Peyer's patch (tissue), 4 donors: ENCODE measurements around the gene ACADVL. TPM values are rescaled to one million over a fixed set of nuclear protein-coding genes. Genes with fewer than 3 reads are reported as not detected.

Source experiments
- DNase-seq, 3 donors: peaks; one replicate each; pipeline ENCODE4 v3.0.0-alpha.2; 2017 to 2019
- H3K27ac ChIP-seq, 4 donors: fragments of 200-600 bp; sonication (generic); one replicate each; pipeline ENCODE4 v1.5.1; 2016 to 2019
- H3K27me3 ChIP-seq, 2 donors: fragments of 200-600 bp; sonication (generic); one replicate each; pipeline ENCODE4 v1.5.1; 2019
- H3K36me3 ChIP-seq, 3 donors: fragments of 200-600 bp; sonication (generic); one replicate each; pipeline ENCODE4 v1.5.1; 2016 to 2019
- H3K4me1 ChIP-seq, 4 donors: fragments of 200-600 bp; sonication (generic); one replicate each; pipeline ENCODE4 v1.5.1; 2016 to 2019
- H3K4me3 ChIP-seq, 4 donors: fragments of 200-600 bp; sonication (generic); 1 replicate in 3 of 4; 2 replicates in 1 of 4; pipeline ENCODE4 v1.5.1; 2016 to 2019; ENCODE audit warnings: mild to moderate bottlenecking in 1 of 4
- H3K9me3 ChIP-seq, 4 donors: fragments of 200-600 bp; sonication (generic); one replicate each; pipeline ENCODE4 v1.5.1; 2016 to 2019; ENCODE audit warnings: mild to moderate bottlenecking in 1 of 4
- CTCF ChIP-seq, 6 experiments: fragments of 450-650 bp in 4 of 6; fragments of 200-600 bp in 2 of 6; sonication (generic) in 1 of 6; IDR thresholded peaks; one replicate each; pipeline ENCODE4 v1.5.1; 2017 to 2019; ENCODE audit warnings: antibody characterized with exemption in 6 of 6, mild to moderate bottlenecking in 3 of 6, moderate library complexity in 1 of 6
- POLR2A ChIP-seq, 2 donors: fragments of 450-650 bp; IDR thresholded peaks; one replicate each; pipeline ENCODE4 v1.5.1; 2017; ENCODE audit warnings: antibody characterized with exemption in 2 of 2, mild to moderate bottlenecking in 2 of 2, moderate library complexity in 2 of 2
- total RNA-seq, 4 donors: library from RNA; depleted of rRNA; stranded (reverse); fragments of >200 nt; gene quantifications; one replicate each; pipeline ENCODE4 v1.1.0, GENCODE V29; 2016

The ACADVL gene
- total RNA-seq, 4 donors from 2014 or later, result 1,292 to 4,167 (median 1,553) TPM

DNA sequence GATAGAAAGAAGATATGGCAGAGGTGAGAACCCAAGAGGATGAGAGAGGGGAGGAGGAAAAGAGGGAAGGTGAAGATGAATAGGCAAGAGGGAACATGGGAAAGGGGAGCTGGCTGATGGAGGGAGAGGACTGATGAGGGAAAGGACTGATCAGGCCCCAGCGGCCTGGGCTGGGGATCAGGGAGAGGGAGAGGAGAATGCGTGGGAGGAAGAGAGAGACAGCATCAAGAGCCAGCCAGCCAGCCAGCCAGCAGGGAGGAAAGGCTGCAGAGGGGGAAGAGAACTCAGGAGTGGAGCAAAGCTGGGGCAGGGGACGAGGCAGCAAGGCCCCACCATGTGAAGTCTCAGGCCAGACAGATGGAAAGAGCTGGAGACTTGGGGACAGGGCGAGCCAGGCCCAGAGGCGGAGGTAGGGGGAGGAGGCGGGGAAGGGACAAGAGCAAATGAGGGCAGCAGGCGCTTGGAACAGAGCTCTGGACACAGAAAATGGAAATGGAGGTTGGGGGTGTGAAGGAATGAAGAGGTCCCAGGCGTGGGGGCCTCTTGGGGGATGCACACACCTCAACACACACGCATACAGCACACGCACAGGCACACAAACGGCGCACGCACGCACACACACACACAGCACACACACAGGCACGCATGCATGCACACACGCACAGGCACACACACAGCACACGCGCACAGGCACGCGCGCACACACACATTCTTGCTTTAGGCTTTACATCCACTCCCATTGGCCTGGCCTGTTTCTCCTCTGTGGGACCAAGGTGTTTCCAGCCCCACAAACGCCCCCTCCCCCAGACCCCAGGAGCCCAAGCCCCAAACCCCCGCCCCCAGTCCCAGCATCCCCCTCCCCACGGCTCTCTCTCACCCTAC lies 12.4 kb upstream of the ACADVL start:
- H3K27me3 ChIP-seq, result no peaks in the 10 kb centered on the region
- peaks cover 0 to 6% (median 1%) of the 10 kb centered on the region in 4 donors for H3K4me1 ChIP-seq
- H3K36me3 ChIP-seq, result peaks cover 0 to 8% (median 0%) of the 10 kb centered on the region in 3 donors
- TF ChIP-seq POLR2A (IDR thresholded peaks at IDR 0.05), result no peak
- TF ChIP-seq CTCF (IDR thresholded peaks at IDR 0.05), result no peak
- H3K27ac ChIP-seq, result no peak overlapping the region
- DNase-seq, result peak in 1 of 3 donors; percentile 28
- H3K9me3 ChIP-seq, result no peaks in the 10 kb centered on the region
- no peak overlapping the region for H3K4me3 ChIP-seq

GRCh38 chr17:7208027-7208571 lies 11.6 kb upstream of the ACADVL start:
- DNase-seq, result no peak
- Histone ChIP-seq H3K27me3 (no peaks in the 10 kb centered on the region), H3K9me3 (no peaks in the 10 kb centered on the region), H3K4me1 (peaks cover 0 to 6% (median 1%) of the 10 kb centered on the region in 4 donors), H3K36me3 (peaks cover 0 to under 1% (median 0%) of the 10 kb centered on the region in 3 donors), H3K4me3 (no peak overlapping the region), H3K27ac (no peak overlapping the region)
- no peak for TF ChIP-seq CTCF (IDR thresholded peaks at IDR 0.05)
- no peak for TF ChIP-seq POLR2A (IDR thresholded peaks at IDR 0.05)

GRCh38 chr17:7208754-7209460 lies 10.8 kb upstream of the ACADVL start:
- no peak for TF ChIP-seq POLR2A (IDR thresholded peaks at IDR 0.05)
- no peak for TF ChIP-seq CTCF (IDR thresholded peaks at IDR 0.05)
- DNase-seq, result no peak
- no peaks in the 10 kb centered on the region for H3K27me3 ChIP-seq

GRCh38 chr17:7211491-7212273 lies 8.1 kb upstream of the ACADVL start:
- TF ChIP-seq POLR2A (IDR thresholded peaks at IDR 0.05) (no peak), CTCF (IDR thresholded peaks at IDR 0.05) (no peak)
- Histone ChIP-seq H3K36me3 (no peaks in the 10 kb centered on the region), H3K9me3 (no peaks in the 10 kb centered on the region), H3K27ac (no peak overlapping the region), H3K4me3 (no peak overlapping the region), H3K27me3 (no peaks in the 10 kb centered on the region), H3K4me1 (peaks cover 0 to 27% (median 0%) of the 10 kb centered on the region in 4 donors)
- DNase-seq, result no peak

More at GRCh38 chr17:7208754-7209460, 10.8 kb upstream of the ACADVL start:
- no peak overlapping the region for H3K4me3 ChIP-seq
- no peaks in the 10 kb centered on the region for H3K36me3 ChIP-seq
- H3K4me1 ChIP-seq, result peaks cover 0 to 8% (median 1%) of the 10 kb centered on the region in 4 donors
- H3K9me3 ChIP-seq, result no peaks in the 10 kb centered on the region
- H3K27ac ChIP-seq, result no peak overlapping the region

DNA sequence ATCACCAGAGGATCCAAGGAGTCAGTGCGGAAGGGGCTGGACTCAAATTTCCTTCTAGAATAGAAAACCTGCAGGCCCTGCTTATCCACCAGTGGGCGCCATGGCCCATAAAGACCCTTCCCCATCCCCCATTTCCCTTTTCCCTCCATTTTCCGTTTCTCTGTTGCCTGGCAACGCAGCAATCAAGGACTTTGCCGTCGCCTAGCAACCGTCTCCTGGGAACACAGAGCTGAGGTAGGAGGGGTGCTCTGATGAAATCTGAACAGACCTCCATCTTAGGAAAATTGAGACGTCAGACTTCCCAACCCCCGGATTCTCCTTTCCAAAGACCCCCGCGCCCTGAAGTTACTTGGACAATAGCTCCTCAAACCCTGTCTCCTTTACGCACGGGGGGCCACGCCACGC lies 5.8 kb upstream of the ACADVL start:
- no peak for DNase-seq
- Histone ChIP-seq H3K36me3 (no peaks in the 10 kb centered on the region), H3K27ac (peak overlapping the region; percentile 54 to 74 (median 68)), H3K4me3 (peak overlapping the region; percentile 31 to 57 (median 48)), H3K27me3 (no peaks in the 10 kb centered on the region), H3K9me3 (no peaks in the 10 kb centered on the region), H3K4me1 (peaks cover 0 to 39% (median 4%) of the 10 kb centered on the region in 4 donors)
- no peak for TF ChIP-seq POLR2A (IDR thresholded peaks at IDR 0.05)
- peak in 5 of 6 experiments; percentile 23 to 32 (median 31) for TF ChIP-seq CTCF (IDR thresholded peaks at IDR 0.05)
